ENCODE data around the gene LIN52. TPM values are rescaled to one million over a fixed set of nuclear protein-coding genes. Genes with fewer than 3 reads are reported as not detected.

LIN52 gene
- total and polyA plus RNA-seq, 9 of the 15 experiments (the other 6 are each of a cell fraction or from before 2014, with no cell fraction given): 4.6 to 11.8 (median 9.2) TPM

DNA sequence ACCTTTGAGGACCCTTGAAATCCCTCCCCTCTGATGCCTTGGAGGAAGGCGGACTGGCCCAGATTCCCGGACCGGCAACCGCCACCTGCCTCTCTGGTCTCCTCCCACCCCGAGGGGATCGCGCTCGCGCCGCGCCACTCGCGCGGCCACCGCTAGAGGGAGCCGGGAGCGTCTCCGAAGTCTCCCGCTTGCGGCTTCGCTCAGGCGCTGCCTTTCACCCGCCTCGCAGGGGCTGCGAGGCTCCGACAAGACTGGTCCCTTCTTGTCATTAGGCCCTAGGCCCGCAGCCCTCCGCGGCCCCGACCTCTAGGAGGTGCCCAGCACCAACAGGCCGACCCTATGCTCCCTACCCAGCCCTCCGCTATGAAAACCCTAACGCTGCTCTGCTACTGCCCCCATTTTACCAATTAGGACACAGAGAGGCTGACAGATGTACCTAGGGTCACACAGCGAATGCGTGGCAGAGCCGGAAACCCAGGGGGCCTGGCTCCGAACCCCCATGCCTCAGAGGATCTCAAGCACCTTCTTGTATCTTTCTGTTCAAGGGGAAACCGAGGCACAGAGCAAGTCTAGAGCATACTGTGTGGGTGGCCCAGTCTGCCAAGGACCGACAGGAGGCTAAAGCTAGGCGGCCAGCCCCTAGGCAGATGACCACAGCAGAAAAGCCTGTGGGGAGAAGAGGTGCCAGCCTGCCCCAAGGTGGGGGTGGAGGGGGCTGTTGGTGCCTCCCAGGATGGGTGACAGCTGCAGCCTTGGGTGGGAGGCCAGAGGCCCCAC, 133.1 kb downstream of the LIN52 start (continued):
- no peak for TF ChIP-seq MYC (IDR thresholded peaks at IDR 0.05; ENCODE audit: low read depth, low read length)
- no peak for TF ChIP-seq MYC (CRISPR knock-in tag; IDR thresholded peaks at IDR 0.05; ENCODE audit: borderline replicate concordance, low read depth)
- peak; percentile 29 for TF ChIP-seq RBM25 (IDR thresholded peaks at IDR 0.05; ENCODE audit: low read depth, low read length, severe bottlenecking)
- peak in 1 of 3 experiments; percentile 20 for TF ChIP-seq YY1 (IDR thresholded peaks at IDR 0.05; ENCODE audit: borderline replicate concordance in 1 of 3, control insufficient read depth in 1 of 3, extremely low read depth in 1 of 3, insufficient read depth in 3 of 3, insufficient read length in 1 of 3, insufficient replicate concordance in 2 of 3, low read depth in 1 of 3, low read length in 2 of 3)
- TF ChIP-seq, protein P1, sequence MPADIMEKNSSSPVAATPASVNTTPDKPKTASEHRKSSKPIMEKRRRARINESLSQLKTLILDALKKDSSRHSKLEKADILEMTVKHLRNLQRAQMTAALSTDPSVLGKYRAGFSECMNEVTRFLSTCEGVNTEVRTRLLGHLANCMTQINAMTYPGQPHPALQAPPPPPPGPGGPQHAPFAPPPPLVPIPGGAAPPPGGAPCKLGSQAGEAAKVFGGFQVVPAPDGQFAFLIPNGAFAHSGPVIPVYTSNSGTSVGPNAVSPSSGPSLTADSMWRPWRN (IDR thresholded peaks at IDR 0.05; ENCODE audit: low read depth): no peak
- TF ChIP-seq, protein P2, sequence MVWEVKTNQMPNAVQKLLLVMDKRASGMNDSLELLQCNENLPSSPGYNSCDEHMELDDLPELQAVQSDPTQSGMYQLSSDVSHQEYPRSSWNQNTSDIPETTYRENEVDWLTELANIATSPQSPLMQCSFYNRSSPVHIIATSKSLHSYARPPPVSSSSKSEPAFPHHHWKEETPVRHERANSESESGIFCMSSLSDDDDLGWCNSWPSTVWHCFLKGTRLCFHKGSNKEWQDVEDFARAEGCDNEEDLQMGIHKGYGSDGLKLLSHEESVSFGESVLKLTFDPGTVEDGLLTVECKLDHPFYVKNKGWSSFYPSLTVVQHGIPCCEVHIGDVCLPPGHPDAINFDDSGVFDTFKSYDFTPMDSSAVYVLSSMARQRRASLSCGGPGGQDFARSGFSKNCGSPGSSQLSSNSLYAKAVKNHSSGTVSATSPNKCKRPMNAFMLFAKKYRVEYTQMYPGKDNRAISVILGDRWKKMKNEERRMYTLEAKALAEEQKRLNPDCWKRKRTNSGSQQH (CRISPR knock-in tag; IDR thresholded peaks at IDR 0.05): no peak
- TF ChIP-seq, protein P3, sequence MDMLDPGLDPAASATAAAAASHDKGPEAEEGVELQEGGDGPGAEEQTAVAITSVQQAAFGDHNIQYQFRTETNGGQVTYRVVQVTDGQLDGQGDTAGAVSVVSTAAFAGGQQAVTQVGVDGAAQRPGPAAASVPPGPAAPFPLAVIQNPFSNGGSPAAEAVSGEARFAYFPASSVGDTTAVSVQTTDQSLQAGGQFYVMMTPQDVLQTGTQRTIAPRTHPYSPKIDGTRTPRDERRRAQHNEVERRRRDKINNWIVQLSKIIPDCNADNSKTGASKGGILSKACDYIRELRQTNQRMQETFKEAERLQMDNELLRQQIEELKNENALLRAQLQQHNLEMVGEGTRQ (CRISPR knock-in tag; IDR thresholded peaks at IDR 0.05): no peak
- TF ChIP-seq ARID1B (IDR thresholded peaks at IDR 0.05): no peak
- TF ChIP-seq ZKSCAN3 (CRISPR knock-in tag; IDR thresholded peaks at IDR 0.05): no peak
- TF ChIP-seq ZSCAN29 (IDR thresholded peaks at IDR 0.05): no peak
- TF ChIP-seq PHB2 (IDR thresholded peaks at IDR 0.05; ENCODE audit: low read depth): no peak
- no peak for TF ChIP-seq RBBP5 (IDR thresholded peaks at IDR 0.05; ENCODE audit: borderline replicate concordance, insufficient read depth, low read length, poor library complexity, severe bottlenecking)
- no peak for TF ChIP-seq FOXK1 (CRISPR knock-in tag; IDR thresholded peaks at IDR 0.05; ENCODE audit: borderline replicate concordance)
- no peak for TF ChIP-seq ZNF146 (CRISPR knock-in tag; IDR thresholded peaks at IDR 0.05; ENCODE audit: unreplicated experiment)
- TF ChIP-seq L3MBTL2 (IDR thresholded peaks at IDR 0.05): peak; percentile 69
- no peak for TF ChIP-seq ZNF316 (IDR thresholded peaks at IDR 0.05)
- TF ChIP-seq, protein P4, sequence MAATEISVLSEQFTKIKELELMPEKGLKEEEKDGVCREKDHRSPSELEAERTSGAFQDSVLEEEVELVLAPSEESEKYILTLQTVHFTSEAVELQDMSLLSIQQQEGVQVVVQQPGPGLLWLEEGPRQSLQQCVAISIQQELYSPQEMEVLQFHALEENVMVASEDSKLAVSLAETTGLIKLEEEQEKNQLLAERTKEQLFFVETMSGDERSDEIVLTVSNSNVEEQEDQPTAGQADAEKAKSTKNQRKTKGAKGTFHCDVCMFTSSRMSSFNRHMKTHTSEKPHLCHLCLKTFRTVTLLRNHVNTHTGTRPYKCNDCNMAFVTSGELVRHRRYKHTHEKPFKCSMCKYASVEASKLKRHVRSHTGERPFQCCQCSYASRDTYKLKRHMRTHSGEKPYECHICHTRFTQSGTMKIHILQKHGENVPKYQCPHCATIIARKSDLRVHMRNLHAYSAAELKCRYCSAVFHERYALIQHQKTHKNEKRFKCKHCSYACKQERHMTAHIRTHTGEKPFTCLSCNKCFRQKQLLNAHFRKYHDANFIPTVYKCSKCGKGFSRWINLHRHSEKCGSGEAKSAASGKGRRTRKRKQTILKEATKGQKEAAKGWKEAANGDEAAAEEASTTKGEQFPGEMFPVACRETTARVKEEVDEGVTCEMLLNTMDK (IDR thresholded peaks at IDR 0.05; ENCODE audit: borderline replicate concordance, insufficient read depth, low read depth, low read length, poor library complexity, severe bottlenecking): peak; percentile 76
- TF ChIP-seq CBX2 (IDR thresholded peaks at IDR 0.05; ENCODE audit: insufficient read depth, low read length, poor library complexity, severe bottlenecking): no peak
- no peak for TF ChIP-seq RFX5 (IDR thresholded peaks at IDR 0.05; ENCODE audit: low read depth, low read length)
- no peak for TF ChIP-seq TAF15 (IDR thresholded peaks at IDR 0.05; ENCODE audit: low read depth, low read length)
